NCI-H1930 (cell line): ENCODE measurements around the gene EXOC4.
A peak's percentile ranks its signal among the peaks of the same experiment; 100 is the strongest.
"Not testable (repeated sequence)": the region's sequence is repeated elsewhere in the genome, so short reads cannot be mapped to it uniquely, and the experiment has no call there.

Source experiments
- DNase-seq, 2 experiments: peaks; one replicate each; lab custom pipeline; 2025; lab: John Stamatoyannopoulos, UW

The EXOC4 gene

DNA sequence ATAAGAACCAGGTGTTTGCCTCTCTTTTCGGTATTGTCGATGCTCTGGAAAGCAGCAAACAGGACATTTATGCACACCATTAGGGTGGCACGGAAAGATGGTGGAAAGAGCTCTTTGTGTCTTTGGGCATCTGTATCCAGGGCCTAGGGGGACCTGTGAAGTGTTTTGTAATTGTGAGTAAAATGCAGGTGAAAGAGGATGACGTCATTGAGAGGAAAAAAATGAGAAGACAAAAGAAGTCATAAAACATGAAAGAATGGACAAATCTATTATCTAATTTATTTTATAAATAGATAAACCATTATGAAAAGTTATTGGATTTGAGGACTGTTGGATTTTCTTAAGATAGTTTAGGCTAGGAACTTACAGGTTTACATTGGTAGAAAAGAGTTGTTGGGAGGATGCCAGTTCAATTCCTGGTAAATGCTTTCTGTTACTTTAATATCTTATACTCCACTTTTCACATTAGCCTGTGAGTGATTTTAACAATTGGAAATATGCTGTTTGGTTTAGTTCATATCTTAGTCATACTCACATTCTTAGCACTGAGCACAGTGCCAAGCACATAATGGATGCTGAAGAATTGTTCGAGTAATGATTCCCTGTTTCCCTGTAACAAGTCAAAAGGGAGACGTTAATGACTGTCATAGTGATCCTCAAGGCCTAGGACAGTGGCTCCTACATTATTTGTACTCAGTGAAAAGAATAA is 62.6 kb downstream of the EXOC4 start:
- no peak for DNase-seq

GRCh38 chr7:133319842-133320241 is 67.0 kb downstream of the EXOC4 start:
- DNase-seq, result no peak

GRCh38 chr7:133320891-133321290 is 68.0 kb downstream of the EXOC4 start:
- DNase-seq, result no peak

DNA sequence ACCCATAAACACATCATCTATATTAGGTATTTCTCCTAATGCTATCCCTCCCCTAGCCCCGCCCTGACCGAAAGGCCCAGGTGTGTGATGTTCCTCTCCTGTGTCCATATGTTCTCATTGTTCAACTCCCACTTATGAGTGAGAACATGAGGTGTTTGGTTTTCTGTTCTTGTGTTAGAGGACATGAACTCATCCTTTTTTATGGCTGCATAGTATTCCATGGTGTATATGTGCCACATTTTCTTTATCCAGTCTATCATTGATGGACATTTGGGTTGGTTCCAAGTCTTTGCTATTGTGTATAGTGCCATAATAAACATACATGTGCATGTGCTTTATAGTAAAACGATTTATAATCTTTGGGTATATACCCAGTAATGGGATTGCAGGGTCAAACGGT is 68.5 kb downstream of the EXOC4 start:
- not testable (repeated sequence) for DNase-seq

DNA sequence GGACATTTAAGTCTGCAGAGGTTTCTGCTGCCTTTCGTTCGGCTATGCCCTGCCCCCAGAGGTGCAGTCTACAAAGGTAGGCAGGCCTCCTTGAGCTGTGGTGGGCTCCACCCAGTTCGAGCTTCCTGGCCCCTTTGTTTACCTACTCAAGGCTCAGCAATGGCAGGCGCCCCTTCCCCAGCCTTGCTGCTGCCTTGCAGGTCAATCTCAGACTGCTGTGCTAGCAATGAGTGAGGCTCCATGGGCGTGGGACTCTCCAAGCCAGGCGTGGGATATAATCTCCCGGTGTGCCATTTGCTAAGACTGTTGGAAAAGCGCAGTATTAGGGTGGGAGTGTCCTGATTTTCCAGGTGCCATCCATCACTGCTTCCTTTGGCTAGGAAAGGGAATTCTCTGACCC is 73.9 kb downstream of the EXOC4 start:
- DNase-seq, result not testable (repeated sequence)

DNA sequence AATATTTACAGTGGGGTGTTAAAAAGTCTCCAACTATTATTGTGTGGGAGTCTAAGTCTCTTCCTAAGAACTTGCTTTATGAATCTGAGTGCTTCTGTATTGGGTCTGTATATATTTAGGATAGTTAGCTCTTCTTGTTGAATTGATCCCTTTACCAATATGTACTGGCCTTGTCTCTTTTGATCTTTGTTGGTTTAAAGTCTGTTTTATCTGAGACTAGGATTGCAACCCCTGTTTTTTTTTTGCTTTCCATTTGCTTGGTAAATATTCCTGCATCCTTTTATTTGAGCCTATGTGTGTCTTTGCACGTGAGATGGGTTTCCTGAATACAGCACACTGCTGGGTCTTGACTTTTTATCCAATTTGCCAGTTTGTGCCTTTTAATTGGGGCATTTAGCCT is 75.1 kb downstream of the EXOC4 start:
- DNase-seq, result not testable (repeated sequence)

- DNase-seq, result no peak
These were observed 77.2 kb downstream of the EXOC4 start for GRCh38 chr7:133330085-133330484.

- DNase-seq, result no peak
These were observed 79.0 kb downstream of the EXOC4 start for GRCh38 chr7:133331861-133332260.

DNA sequence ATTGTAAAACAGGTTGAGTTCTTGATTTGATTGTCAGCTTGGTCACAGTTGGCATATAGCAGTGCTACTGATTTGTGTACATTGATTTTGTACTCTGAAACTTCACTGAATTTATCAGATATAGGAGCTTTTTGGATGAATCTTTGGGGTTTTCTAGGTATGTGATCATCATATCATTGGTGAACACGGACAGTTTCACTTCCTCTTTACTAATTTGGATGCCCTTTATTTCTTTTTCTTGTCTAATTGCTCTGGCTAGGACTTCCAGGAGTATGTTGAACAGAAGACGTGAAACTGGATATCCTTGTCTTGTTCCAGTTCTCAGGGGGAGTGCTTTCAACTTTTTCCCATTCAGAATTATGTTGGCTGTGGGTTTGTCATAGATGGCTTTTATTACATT is 86.9 kb downstream of the EXOC4 start:
- DNase-seq, result no peak

DNA sequence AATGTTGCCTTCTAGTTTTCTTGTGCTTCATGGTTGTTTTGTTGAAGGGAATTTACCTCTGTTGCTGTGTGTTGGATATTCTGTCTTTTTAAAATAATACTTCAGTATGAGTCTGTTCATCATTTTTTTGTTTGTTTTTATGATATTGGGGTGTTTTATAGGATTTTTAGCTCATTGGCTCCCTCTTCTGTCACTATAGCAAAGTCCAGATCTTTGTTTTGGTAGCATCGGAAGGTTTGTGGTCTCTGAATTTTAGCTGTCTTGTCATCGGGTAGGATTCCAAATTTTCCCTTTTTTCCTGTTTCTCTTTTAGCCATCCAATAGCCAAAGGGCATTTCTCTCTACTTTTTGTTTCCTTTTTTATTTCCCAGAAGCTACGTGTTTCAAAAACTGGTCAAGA is 91.4 kb downstream of the EXOC4 start:
- no peak for DNase-seq

GRCh38 chr7:133345690-133346421 is 93.0 kb downstream of the EXOC4 start:
- no peak for DNase-seq

- no peak for DNase-seq
These were observed 95.4 kb downstream of the EXOC4 start for GRCh38 chr7:133348250-133348649.

DNA sequence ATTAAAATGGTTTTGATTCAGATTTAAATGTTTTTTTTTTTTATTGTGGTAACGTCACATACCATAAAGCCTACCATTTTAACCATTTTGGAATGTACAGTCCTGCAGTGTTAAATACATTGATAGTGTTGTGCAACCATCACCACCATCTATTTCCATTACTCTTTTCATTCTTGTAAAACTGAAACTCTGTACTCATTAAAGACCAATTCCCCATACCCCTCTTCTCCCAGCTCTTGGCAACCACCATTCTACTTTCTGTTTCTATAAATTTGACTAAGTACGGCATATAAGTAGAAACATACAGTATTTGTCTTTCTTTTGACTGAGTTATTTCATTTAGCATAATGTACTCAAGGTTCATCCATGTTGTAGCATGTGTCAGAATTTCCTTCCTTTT is 96.2 kb downstream of the EXOC4 start:
- DNase-seq, result no peak

- DNase-seq, result no peak
These were observed 99.6 kb downstream of the EXOC4 start for GRCh38 chr7:133352430-133352829.

GRCh38 chr7:133353775-133354174 is 100.9 kb downstream of the EXOC4 start:
- DNase-seq, result no peak

GRCh38 chr7:133354546-133355324 is 101.9 kb downstream of the EXOC4 start:
- peak in 1 of 2 experiments; percentile 5 for DNase-seq

- no peak for DNase-seq
These were observed 102.4 kb downstream of the EXOC4 start for GRCh38 chr7:133355325-133355708.

DNA sequence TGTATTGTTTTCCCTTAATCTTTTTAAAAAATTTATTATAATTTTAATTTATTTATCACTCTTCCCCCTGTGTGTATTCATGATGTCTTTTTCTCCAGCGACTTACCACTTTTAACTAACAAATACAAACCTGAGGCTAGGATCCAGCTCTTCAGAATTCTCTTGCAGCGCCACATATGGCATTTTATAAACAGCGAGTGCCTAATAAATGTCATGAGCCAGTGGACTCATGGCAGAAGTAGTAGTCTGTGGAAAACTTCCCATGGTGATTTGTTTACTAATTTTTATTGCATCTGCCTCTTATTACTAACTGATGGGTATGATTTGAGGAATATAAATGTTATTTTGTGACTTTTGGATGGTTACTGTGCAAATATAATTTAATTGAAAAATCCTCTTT is 102.9 kb downstream of the EXOC4 start:
- no peak for DNase-seq

- DNase-seq, result no peak
These were observed 105.8 kb downstream of the EXOC4 start for GRCh38 chr7:133358708-133359107.

GRCh38 chr7:133359449-133359848 is 106.6 kb downstream of the EXOC4 start:
- DNase-seq, result no peak

DNA sequence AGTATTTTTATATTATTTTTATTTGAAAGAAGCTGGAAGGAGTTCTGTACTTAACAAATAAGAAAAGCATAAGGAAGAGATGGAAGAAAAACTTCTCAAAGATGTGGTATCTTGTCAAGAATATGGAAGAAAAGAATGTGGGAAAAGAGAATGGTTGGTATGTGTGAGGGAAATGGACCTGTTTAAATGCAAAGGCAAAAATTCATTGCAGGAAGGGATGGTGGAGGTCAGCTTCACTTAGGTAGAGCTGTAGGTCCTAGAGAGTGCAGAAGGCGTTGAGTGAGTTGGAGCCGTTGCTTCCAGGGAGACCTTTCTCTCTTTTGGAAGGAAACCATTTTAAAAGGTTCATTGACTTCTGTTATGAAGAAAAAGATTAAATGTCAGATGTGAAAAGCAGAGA is 107.3 kb downstream of the EXOC4 start:
- no peak for DNase-seq

DNA sequence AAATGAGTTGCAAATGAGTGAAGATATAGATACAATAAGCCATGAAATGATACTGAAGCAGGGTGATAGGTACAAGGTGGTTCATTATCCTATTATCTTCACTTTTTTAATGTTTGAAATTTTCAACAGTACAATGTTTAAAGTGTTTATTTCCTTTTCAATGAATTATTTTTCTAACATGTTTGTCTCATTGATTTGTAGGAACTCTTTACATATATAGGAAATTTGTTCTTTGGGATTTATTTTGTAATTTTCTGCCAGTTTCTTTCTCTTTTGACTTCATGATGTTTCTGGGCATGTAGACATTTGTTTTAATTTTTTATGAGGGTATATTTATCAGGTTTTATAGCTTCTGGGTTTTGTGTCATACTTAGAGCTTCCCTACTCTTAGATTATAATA is 108.9 kb downstream of the EXOC4 start:
- no peak for DNase-seq
